GM18505 (cell line): ENCODE measurements around the gene DEAF1.
"Not testable (repeated sequence)": the region's sequence is repeated elsewhere in the genome, so short reads cannot be mapped to it uniquely, and the experiment has no call there.

Source experiments
- ATAC-seq: cut with Tn5 transposase; IDR thresholded peaks from one replicate; pipeline ENCODE4 v1.9.1; 2021; ENCODE audit not compliant: unreplicated experiment
- POLR2A ChIP-seq: IDR thresholded peaks from 4 replicates; pipeline ENCODE4 v1.6.1; 2011; ENCODE audit warnings: borderline replicate concordance; ENCODE audit not compliant: insufficient read depth, insufficient read length; ENCODE audit errors: extremely low read depth

DEAF1 gene, protein sequence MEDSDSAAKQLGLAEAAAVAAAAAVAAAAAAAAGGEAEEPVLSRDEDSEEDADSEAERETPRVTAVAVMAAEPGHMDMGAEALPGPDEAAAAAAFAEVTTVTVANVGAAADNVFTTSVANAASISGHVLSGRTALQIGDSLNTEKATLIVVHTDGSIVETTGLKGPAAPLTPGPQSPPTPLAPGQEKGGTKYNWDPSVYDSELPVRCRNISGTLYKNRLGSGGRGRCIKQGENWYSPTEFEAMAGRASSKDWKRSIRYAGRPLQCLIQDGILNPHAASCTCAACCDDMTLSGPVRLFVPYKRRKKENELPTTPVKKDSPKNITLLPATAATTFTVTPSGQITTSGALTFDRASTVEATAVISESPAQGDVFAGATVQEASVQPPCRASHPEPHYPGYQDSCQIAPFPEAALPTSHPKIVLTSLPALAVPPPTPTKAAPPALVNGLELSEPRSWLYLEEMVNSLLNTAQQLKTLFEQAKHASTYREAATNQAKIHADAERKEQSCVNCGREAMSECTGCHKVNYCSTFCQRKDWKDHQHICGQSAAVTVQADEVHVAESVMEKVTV

DNA sequence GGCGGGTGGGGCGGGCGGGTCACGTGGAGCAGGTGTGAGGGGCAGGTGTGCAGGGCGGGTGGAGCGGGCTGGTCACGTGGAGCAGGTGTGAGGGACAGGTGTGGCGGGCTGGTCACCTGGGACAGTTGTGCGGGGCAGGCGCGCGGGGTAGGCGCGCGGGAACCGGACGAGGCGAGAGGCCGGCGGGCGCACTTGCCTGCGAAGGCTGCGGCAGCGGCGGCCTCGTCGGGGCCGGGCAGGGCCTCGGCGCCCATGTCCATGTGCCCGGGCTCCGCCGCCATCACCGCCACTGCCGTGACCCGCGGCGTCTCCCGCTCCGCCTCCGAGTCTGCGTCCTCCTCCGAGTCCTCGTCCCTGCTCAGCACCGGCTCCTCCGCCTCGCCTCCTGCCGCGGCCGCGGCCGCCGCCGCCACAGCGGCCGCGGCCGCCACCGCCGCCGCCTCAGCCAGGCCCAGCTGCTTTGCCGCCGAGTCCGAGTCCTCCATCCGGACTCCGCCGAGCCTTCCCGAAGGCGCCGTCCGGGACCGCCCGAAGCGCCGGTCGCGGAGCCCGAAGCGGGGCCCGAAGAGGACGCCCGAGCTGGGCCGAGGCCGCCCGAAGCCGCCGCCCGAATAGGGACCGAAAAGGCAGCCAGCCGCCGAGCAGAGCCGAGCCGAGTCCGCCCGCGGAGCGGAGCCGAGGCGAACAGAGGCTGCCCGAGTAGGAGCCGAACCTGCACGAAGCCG, at the start of gene DEAF1:
DEAF1 (minus strand) TSS at position 660 of the 725 bp plus-strand sequence; CDS start at position 485, 175 bp downstream.
- TF ChIP-seq POLR2A = peak; percentile 33
- peak; percentile 71 for ATAC-seq

DNA sequence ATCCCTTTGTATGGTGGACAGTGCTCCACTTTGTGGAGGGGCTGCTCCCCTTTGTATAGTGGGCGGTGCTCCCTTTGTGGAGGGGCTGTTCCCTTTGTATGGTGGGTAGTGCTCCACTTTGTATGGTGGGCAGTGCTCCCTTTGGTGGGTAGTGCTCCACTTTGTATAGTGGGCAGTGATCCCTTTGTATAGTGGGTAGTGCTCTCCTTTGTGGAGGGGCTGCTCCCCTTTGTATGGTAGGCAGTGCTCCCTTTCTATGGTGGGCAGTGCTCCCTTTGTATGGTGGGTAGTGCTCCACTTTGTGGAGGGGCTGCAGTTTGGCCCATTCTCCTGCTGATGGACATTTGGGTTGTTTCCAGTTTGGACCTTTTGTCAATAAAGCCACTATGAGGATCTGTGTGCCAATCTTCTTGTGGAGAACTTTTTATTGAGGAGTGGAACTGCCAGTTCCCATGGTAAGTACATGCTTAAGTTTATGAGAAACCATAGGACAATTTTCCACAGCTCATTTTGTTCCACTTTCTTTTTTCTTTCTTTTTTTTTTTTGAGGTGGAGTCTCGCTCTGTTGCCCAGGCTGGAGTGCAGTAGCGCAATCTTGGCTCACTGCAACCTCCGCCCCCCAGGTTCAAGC, 47.7 kb upstream of the DEAF1 start:
- no peak for TF ChIP-seq POLR2A
- ATAC-seq = no peak

DNA sequence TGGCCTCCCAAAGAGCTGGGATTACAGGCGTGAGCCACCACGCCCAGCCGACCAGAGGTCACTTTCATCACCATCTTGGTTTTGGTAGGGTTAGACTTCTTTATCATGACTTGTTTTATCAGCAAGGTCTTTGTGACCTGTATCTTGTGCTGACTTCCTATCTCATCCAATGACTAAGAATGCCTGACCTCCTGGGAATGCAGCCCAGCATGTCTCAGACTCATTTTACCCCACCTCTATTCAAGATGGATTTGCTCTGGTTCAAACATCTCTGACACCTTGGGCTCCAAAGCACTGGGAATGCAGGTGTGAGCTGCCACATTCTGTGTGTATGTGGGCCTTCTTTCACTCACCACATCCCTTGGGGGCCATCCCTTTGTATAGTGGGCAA, 47.1 kb upstream of the DEAF1 start:
- TF ChIP-seq POLR2A = no peak
- no peak for ATAC-seq

DNA sequence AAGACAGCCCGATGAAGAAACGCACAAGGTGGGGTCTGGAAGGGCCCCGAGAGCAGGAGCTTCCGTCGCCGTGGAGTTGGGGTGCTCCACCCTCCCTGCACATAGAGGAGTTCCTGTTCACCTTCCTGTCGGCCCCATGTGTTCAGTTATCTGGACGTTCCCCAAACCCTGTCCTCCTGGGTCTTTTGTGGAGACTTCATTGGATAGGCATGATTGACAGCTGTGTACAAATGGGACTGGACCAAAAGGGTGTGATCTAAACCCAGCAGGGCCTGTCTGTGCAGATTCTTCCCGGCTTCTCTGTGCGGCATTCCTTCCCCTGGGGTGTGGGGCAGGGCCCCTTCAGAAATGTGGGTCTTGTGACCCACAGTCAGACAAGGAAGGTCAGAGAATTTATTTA, 42.9 kb upstream of the DEAF1 start:
- ATAC-seq = not testable (repeated sequence)

DNA sequence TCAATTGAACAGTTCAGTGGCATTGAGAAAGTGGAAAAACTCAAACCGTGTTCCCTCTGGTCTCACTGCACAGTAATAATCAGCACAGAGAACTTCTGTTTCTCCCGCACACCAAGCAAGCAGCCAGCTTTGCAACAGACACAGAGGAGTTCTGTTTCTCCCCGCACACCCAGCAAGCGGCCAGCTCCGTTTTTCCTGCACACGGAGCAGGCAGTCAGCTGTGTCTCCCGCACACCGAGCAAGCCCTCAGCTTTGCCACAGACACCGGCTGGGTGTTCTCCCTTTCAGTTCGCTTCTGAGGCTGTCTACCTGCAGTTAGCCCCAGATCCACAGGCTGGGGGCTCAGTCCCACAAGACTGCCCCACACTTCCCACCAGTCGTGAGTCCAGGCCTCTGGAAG, 42.3 kb upstream of the DEAF1 start:
- no peak for ATAC-seq
- no peak for TF ChIP-seq POLR2A

DNA sequence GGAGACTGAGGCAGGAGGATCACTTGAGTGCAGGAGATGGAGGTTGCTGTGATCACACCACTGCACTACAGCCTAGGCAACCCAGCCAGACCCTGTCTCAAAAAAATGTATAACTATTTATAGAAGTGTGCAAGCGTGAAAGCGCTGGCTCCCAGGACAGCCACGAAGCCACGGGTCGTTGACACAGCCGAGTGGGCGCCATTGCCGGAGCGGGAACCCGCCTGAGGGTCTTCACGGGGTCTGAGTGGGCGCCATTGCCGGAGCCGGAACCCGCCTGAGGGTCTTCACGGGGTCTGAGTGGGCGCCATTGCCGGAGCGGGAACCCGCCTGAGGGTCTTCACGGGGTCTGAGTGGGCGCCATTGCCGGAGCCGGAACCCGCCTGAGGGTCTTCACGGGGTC, 39.5 kb upstream of the DEAF1 start:
- not testable (repeated sequence) for ATAC-seq

DNA sequence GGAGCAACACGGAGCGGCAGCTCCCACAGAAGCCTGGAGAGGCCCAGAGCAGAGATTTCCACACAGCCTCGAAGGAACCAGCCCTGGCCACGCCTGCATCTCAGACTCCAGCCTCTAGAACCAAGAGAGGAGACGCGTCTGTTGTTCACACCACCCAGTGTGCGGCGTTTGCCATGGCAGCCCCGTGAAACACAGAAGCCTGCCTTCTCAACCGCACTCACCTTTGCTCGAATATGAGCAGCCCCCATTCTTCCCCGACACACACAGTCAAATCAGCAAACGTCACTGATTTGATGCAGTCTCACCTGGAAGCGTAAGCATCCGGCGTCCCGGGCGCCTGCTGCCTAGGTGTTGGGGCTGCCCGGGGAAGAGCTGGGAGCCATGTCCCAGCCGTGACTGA, 38.0 kb upstream of the DEAF1 start:
- TF ChIP-seq POLR2A = no peak
- no peak for ATAC-seq

DNA sequence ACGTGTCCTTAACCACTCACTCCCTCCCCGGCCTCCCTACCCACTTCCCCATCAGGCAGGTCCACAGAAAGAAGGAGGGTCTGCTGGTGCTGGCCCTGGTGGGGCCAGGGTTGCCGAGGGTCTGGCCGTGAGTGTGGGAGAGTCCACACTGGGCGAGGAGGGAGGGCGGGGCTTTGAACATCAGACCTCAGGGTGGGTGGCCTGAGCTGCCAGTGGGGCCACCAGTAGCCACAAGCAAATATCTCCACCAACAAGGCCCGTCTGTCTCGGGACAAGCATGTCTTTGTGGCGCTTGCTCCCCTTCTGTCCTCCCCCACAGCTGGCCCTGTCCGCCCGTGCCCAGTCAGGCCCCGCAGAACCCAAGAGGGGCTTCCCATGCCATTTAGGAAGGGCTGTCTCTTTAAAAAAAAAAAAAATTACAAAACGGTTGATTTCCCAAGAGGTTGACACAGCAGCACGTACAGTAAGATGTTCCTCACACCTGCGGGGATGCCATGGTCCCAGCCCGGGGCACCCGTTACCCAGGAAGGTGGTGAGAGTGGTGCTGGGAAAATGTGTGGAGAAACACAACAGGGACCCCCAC, 34.6 kb upstream of the DEAF1 start:
- no peak for ATAC-seq
- no peak for TF ChIP-seq POLR2A

DNA sequence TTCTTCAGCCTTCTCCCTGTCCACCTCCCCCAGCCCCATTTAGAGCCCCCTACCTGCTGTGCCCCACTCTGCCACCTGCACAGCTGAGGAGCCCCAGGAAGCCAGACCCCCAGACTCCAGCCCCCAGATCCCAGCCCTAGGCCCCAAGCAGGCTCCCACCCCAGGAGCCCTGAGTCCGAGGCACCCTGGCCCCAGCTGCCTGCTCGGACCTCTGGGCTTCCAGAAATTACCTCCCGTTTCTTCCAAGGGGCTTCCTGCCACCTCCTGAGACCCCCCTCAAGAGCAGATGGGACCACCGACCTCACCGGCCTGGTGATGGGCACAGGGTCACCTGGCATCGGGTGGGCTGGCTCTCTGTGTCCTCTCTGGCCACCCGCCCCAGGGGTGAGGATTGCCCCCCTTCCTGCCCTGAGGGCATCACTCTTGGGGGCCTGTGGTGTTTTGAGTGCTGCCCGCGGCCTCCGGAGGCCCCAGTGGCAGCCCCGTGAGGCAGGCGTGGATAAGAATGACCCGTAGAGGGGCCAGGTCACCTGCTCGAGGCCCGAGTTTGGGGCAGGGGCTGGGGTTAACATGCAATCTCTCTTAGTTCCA, 34.0 kb upstream of the DEAF1 start:
- no peak for ATAC-seq
- TF ChIP-seq POLR2A = no peak

DNA sequence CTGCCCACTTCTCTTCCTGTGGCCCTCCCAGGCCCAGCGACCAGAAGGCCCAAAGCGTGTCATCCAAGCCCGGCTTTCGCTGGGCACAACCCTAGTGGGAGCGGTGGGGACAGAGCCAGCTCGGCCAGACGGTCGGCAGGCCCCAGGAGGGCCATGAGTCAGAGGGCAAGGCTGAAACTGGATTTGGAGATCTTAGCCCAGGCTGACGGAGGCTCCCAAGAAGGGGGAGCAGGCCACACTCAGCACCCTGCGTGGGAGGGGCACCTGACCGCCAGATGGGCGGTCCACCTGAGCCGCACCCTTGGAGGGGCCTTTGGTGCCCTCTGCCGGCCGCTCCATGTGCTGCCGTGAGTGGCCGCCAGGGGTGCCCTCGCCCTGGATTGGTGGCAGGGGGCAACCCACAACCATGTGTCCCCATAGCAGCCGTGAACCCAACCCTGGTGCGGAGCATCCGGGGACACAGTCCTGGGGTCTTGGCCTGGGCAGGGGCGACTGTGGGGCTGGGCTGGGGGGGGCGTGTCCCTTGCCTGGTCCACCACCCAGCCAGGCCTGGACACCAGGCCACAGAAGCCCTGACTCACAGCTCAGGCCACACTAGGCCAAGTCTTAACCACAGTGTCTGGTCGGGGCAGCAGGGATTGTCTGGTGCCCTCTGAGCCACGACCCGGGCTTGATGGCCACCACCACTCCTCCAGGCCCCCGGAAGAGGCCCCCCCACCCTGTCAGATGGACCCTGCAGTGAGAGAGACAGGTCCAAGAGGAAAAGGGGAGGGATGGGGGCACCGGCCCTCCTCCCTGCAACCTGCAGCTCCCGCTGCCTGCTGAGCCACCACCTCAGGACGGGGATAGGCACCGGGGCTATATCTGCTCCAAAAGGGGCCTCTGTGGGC, 33.1 kb upstream of the DEAF1 start:
- peak; percentile 47 for ATAC-seq
- no peak for TF ChIP-seq POLR2A

DNA sequence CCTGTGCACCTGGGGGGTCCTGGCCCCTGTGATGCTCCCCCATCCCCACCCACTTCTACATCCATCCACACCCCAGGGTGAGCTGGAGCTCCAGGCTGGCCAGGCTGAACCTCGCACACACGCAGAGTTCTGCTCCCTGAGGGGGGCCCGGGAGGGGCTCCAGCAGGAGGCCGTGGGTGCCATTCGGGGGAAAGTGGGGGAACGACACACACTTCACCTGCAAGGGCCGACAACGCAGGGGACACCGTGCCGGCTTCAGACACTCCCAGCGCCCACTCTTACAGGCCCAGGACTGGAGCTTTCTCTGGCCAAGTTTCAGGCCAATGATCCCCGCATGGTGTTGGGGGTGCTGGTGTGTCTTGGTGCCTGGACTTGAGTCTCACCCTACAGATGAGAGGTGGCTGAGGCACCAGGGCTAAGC, 32.3 kb upstream of the DEAF1 start:
- TF ChIP-seq POLR2A = no peak
- no peak for ATAC-seq

DNA sequence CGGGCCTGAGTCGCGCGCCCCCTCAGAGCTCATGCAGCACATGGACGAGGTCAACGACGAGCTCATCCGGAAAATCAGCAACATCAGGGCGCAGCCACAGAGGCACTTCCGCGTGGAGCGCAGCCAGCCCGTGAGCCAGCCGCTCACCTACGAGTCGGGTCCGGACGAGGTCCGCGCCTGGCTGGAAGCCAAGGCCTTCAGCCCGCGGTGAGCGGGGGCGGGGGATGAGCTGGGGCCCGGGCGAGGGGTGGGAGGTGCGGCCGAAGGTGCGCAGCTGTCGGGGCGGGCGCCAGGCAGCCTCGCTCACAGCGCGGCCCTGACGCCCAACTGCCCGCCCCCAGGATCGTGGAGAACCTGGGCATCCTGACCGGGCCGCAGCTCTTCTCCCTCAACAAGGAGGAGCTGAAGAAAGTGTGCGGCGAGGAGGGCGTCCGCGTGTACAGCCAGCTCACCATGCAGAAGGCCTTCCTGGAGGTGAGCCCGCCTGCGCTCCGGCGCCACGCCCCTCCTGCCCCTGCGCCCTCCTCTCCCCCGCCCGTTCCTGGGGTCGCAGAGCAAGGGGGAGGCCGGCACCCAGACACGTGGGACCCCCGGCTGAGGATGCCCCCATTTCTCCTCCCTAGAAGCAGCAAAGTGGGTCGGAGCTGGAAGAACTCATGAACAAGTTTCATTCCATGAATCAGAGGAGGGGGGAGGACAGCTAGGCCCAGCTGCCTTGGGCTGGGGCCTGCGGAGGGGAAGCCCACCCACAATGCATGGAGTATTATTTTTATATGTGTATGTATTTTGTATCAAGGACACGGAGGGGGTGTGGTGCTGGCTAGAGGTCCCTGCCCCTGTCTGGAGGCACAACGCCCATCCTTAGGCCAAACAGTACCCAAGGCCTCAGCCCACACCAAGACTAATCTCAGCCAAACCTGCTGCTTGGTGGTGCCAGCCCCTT, 31.5 kb upstream of the DEAF1 start:
- ATAC-seq = no peak
- TF ChIP-seq POLR2A = peak; percentile 62
